PFSK-1 (cell line): ENCODE measurements around the gene POLE4. TPM values are rescaled to one million over a fixed set of nuclear protein-coding genes. Genes with fewer than 3 reads are reported as not detected.

Experiments used
- FOXP2 ChIP-seq: optimal IDR thresholded peaks from 2 replicates; pipeline ENCODE3; 2011; ENCODE audit warnings: borderline replicate concordance, control low read depth, inconsistent platforms; ENCODE audit not compliant: insufficient read depth; ENCODE audit errors: extremely low read length, extremely low read depth
- POLR2AphosphoS5 ChIP-seq: IDR thresholded peaks from 2 replicates; pipeline ENCODE4 v1.6.1; 2012; ENCODE audit warnings: low read depth, mild to moderate bottlenecking, control low read depth, low read length, moderate library complexity
- REST ChIP-seq, 2 experiments: IDR thresholded peaks; 2 replicates each; pipeline versions ENCODE4 v1.6.1 to v1.8.0; 2011 to 2012; ENCODE audit warnings: low read depth in 2 of 2, low read length in 2 of 2, control low read depth in 1 of 2, inconsistent platforms in 1 of 2, mild to moderate bottlenecking in 1 of 2, moderate library complexity in 1 of 2; ENCODE audit not compliant: insufficient read depth in 1 of 2
- SIN3A ChIP-seq: IDR thresholded peaks from 2 replicates; pipeline ENCODE4 v1.6.1; 2012; ENCODE audit warnings: mild to moderate bottlenecking, low read length, moderate library complexity, borderline replicate concordance; ENCODE audit not compliant: insufficient read depth
- TAF1 ChIP-seq: IDR thresholded peaks from 2 replicates; pipeline ENCODE4 v1.6.1; 2012; ENCODE audit warnings: low read length, control low read depth, borderline replicate concordance; ENCODE audit not compliant: insufficient read depth
- polyA plus RNA-seq: library from polyadenylated mRNA; unstranded; fragments of >200 nt; gene quantifications from one replicate; pipeline ENCODE4 v1.2.1, GENCODE V29; 2012; ENCODE audit warnings: low read depth, missing spikeins; ENCODE audit not compliant: insufficient read length

Gene POLE4
- polyA plus RNA-seq = 16.5 TPM

GRCh38 chr2:74958274-74959105, at the start of gene POLE4:
TSS of gene POLE4 (plus strand) at chr2:74958643. CDS start at chr2:74958680, 37 bp downstream.
- TF ChIP-seq FOXP2 (no peak), POLR2AphosphoS5 (peak; percentile 66; the same call in 1 of the 2 replicates), SIN3A (no peak), TAF1 (peak; percentile 56; the same call in 1 of the 2 replicates)

GRCh38 chr2:74908748-74909444, 49.5 kb upstream of the POLE4 start:
- TF ChIP-seq POLR2AphosphoS5 (no peak), SIN3A (no peak), TAF1 (no peak)

- TF ChIP-seq SIN3A (no peak), TAF1 (no peak), POLR2AphosphoS5 (no peak), REST (IDR thresholded peaks at IDR 0.05; ENCODE audit: insufficient read depth in 1 of 2, low read depth in 2 of 2, low read length in 2 of 2) (no peak), FOXP2 (no peak)
Observed at GRCh38 chr2:74910245-74910644, 48.2 kb upstream of the POLE4 start.

- TF ChIP-seq REST (IDR thresholded peaks at IDR 0.05; ENCODE audit: insufficient read depth in 1 of 2, low read depth in 2 of 2, low read length in 2 of 2) = no peak
Observed at GRCh38 chr2:74911061-74911460, 47.4 kb upstream of the POLE4 start.

- no peak for TF ChIP-seq TAF1
- no peak for TF ChIP-seq POLR2AphosphoS5
- no peak for TF ChIP-seq REST (IDR thresholded peaks at IDR 0.05; ENCODE audit: insufficient read depth in 1 of 2, low read depth in 2 of 2, low read length in 2 of 2)
- TF ChIP-seq FOXP2 = no peak
- no peak for TF ChIP-seq SIN3A
Observed at GRCh38 chr2:74915743-74916142, 42.7 kb upstream of the POLE4 start.

- TF ChIP-seq POLR2AphosphoS5 (no peak), REST (IDR thresholded peaks at IDR 0.05; ENCODE audit: insufficient read depth in 1 of 2, low read depth in 2 of 2, low read length in 2 of 2) (no peak), SIN3A (no peak), TAF1 (no peak), FOXP2 (no peak)
Observed at GRCh38 chr2:74916394-74916793, 42.0 kb upstream of the POLE4 start.
